GM21737 (cell line): Measurements from ENCODE around the gene CLMN.
"Not testable (repeated sequence)": the region's sequence is repeated elsewhere in the genome, so short reads cannot be mapped to it uniquely, and the experiment has no call there.

Experiments
- ATAC-seq: cut with Tn5 transposase; IDR thresholded peaks from one replicate; pipeline ENCODE4 v1.9.1; 2021; ENCODE audit warnings: mild to moderate bottlenecking, moderate library complexity; ENCODE audit not compliant: unreplicated experiment

Gene CLMN

GRCh38 chr14:95142208-95142607, 177.5 kb downstream of the CLMN start:
- no peak for ATAC-seq

- ATAC-seq: no peak
Observed at GRCh38 chr14:95141684-95142083, 178.0 kb downstream of the CLMN start.

GRCh38 chr14:95140060-95140858, 179.4 kb downstream of the CLMN start:
- ATAC-seq: no peak

- no peak for ATAC-seq
Observed at GRCh38 chr14:95138876-95139275, 180.8 kb downstream of the CLMN start.

- ATAC-seq: not testable (repeated sequence)
Observed at GRCh38 chr14:95138455-95138854, 181.3 kb downstream of the CLMN start.

GRCh38 chr14:95137804-95138167, 181.9 kb downstream of the CLMN start:
- ATAC-seq: no peak

- no peak for ATAC-seq
Observed at GRCh38 chr14:95137164-95137803, 182.4 kb downstream of the CLMN start.

GRCh38 chr14:95136631-95137030, 183.1 kb downstream of the CLMN start:
- ATAC-seq: no peak

- no peak for ATAC-seq
Observed at GRCh38 chr14:95134304-95134933, 185.3 kb downstream of the CLMN start.

GRCh38 chr14:95133282-95133681, 186.4 kb downstream of the CLMN start:
- no peak for ATAC-seq

GRCh38 chr14:95132760-95133159, 186.9 kb downstream of the CLMN start:
- ATAC-seq: no peak
